Tibial nerve (tissue), 4 donors: ENCODE results near the gene MEIG1. TPM values are rescaled to one million over a fixed set of nuclear protein-coding genes. Genes with fewer than 3 reads are reported as not detected.

ENCODE experiments used
- DNase-seq, 2 donors: peaks; one replicate each; pipeline ENCODE4 v3.0.0-alpha.2; 2019; ENCODE audit warnings: low spot score in 2 of 2
- H3K27ac ChIP-seq, 4 donors: fragments of 200-600 bp; sonication (generic) in 3 of 4; one replicate each; pipeline ENCODE4 v1.5.1; 2017 to 2019; ENCODE audit warnings: mild to moderate bottlenecking in 1 of 4
- H3K27me3 ChIP-seq, 2 donors: fragments of 200-600 bp; sonication (generic) in 1 of 2; one replicate each; pipeline versions ENCODE4 v1.5.1 to v1.6.0; 2017 to 2019
- H3K36me3 ChIP-seq, 3 donors: fragments of 200-600 bp; sonication (generic); one replicate each; pipeline ENCODE4 v1.5.1; 2018 to 2019
- H3K4me1 ChIP-seq, 4 donors: fragments of 200-600 bp; sonication (generic) in 3 of 4; one replicate each; pipeline ENCODE4 v1.5.1; 2017 to 2019
- H3K4me3 ChIP-seq, 4 donors: fragments of 200-600 bp; sonication (generic) in 3 of 4; one replicate each; pipeline ENCODE4 v1.5.1; 2017 to 2019; ENCODE audit warnings: mild to moderate bottlenecking in 1 of 4, moderate library complexity in 1 of 4
- H3K9me3 ChIP-seq, 4 donors: fragments of 200-600 bp; sonication (generic) in 3 of 4; one replicate each; pipeline ENCODE4 v1.5.1; 2017 to 2019
- CTCF ChIP-seq, 5 experiments: fragments of 200-600 bp in 3 of 5; fragments of 450-650 bp in 2 of 5; sonication (generic) in 3 of 5; IDR thresholded peaks; one replicate each; pipeline ENCODE4 v1.5.1; 2016 to 2019; ENCODE audit warnings: antibody characterized with exemption in 5 of 5, mild to moderate bottlenecking in 3 of 5, moderate library complexity in 2 of 5
- EP300 ChIP-seq, 2 donors: sonication (generic); formaldehyde crosslinking; IDR thresholded peaks; one replicate each; pipeline ENCODE4 v1.6.1; 2017; ENCODE audit warnings: antibody characterized with exemption in 2 of 2, mild to moderate bottlenecking in 1 of 2
- POLR2A ChIP-seq, 2 donors: fragments of 450-650 bp; IDR thresholded peaks; one replicate each; pipeline ENCODE4 v1.6.1; 2017; ENCODE audit warnings: antibody characterized with exemption in 2 of 2, mild to moderate bottlenecking in 2 of 2, moderate library complexity in 2 of 2
- WGBS, 2 donors: methylation state at CpG; one replicate each; pipeline ENCODE4 v1.1.5; 2018; 5-methylcytosine and 5-hydroxymethylcytosine counted together
- total RNA-seq, 4 donors: library from RNA; depleted of rRNA; stranded (reverse); fragments of >200 nt; gene quantifications; one replicate each; pipeline ENCODE4 v1.1.0, GENCODE V29; 2016

The MEIG1 gene
- total RNA-seq, 4 donors from 2014 or later: not detected

GRCh38 chr10:14918964-14919363, 40.2 kb upstream of the MEIG1 start:
- Histone ChIP-seq H3K36me3 (peaks cover 0 to 94% (median 29%) of the 10 kb centered on the region in 3 donors), H3K27me3 (no peaks in the 10 kb centered on the region), H3K4me1 (no peaks in the 10 kb centered on the region), H3K27ac (no peak overlapping the region), H3K9me3 (peaks cover 0 to 28% (median 2%) of the 10 kb centered on the region in 4 donors), H3K4me3 (no peak overlapping the region)
- TF ChIP-seq CTCF (IDR thresholded peaks at IDR 0.05) (no peak), EP300 (IDR thresholded peaks at IDR 0.05) (no peak), POLR2A (IDR thresholded peaks at IDR 0.05) (no peak)
- 83 to 90% methylated on average over 3 of the region's 3 CpGs for WGBS, 2 donors
- DNase-seq: no peak

GRCh38 chr10:14924013-14924412, 35.2 kb upstream of the MEIG1 start:
- 88 to 89% methylated on average over 7 of the region's 7 CpGs for WGBS, 2 donors
- Histone ChIP-seq H3K4me1 (no peaks in the 10 kb centered on the region), H3K36me3 (peaks cover 0 to 99% (median 14%) of the 10 kb centered on the region in 3 donors)

GRCh38 chr10:14925268-14925667, 33.9 kb upstream of the MEIG1 start:
- Histone ChIP-seq H3K4me1 (no peaks in the 10 kb centered on the region), H3K27me3 (no peaks in the 10 kb centered on the region), H3K27ac (no peak overlapping the region), H3K36me3 (peaks cover 0 to 97% (median 7%) of the 10 kb centered on the region in 3 donors), H3K4me3 (no peak overlapping the region), H3K9me3 (no peaks in the 10 kb centered on the region)
- TF ChIP-seq EP300 (IDR thresholded peaks at IDR 0.05): no peak
- TF ChIP-seq POLR2A (IDR thresholded peaks at IDR 0.05): no peak
- TF ChIP-seq CTCF (IDR thresholded peaks at IDR 0.05): no peak
- no peak for DNase-seq
- 96 to 99% methylated on average over 2 of the region's 2 CpGs for WGBS, 2 donors

More at GRCh38 chr10:14924013-14924412, 35.2 kb upstream of the MEIG1 start:
- Histone ChIP-seq H3K27me3 (no peaks in the 10 kb centered on the region), H3K27ac (no peak overlapping the region), H3K9me3 (no peaks in the 10 kb centered on the region), H3K4me3 (no peak overlapping the region)
- DNase-seq: no peak
- no peak for TF ChIP-seq POLR2A (IDR thresholded peaks at IDR 0.05)
- TF ChIP-seq CTCF (IDR thresholded peaks at IDR 0.05): no peak
- TF ChIP-seq EP300 (IDR thresholded peaks at IDR 0.05): no peak

GRCh38 chr10:14926061-14926470, 33.1 kb upstream of the MEIG1 start:
- TF ChIP-seq CTCF (IDR thresholded peaks at IDR 0.05): no peak
- no peak for DNase-seq
- Histone ChIP-seq H3K36me3 (peaks cover 0 to 97% (median 7%) of the 10 kb centered on the region in 3 donors), H3K27me3 (no peaks in the 10 kb centered on the region), H3K27ac (no peak overlapping the region), H3K4me1 (no peaks in the 10 kb centered on the region), H3K9me3 (no peaks in the 10 kb centered on the region), H3K4me3 (no peak overlapping the region)
- 93 to 95% methylated on average over 8 of the region's 8 CpGs for WGBS, 2 donors

GRCh38 chr10:14926722-14927416, 32.3 kb upstream of the MEIG1 start:
- no peak for DNase-seq
- Histone ChIP-seq H3K27me3 (no peaks in the 10 kb centered on the region), H3K9me3 (no peaks in the 10 kb centered on the region), H3K4me1 (no peaks in the 10 kb centered on the region), H3K27ac (no peak overlapping the region), H3K36me3 (peaks cover 0 to 97% (median 2%) of the 10 kb centered on the region in 3 donors), H3K4me3 (no peak overlapping the region)
- TF ChIP-seq CTCF (IDR thresholded peaks at IDR 0.05): no peak
- 93% methylated on average over 13 of the region's 13 CpGs for WGBS, 2 donors
